A673 (cell line): ENCODE measurements around the gene CARS1. TPM values are rescaled to one million over a fixed set of nuclear protein-coding genes. Genes with fewer than 3 reads are reported as not detected.

Experiments
- BruUV-seq: library from RNA; stranded (reverse); fragments of 400-500 nt; replicated peaks from 2 replicates; lab custom pipeline; 2021; lab: Mats Ljungman, UMichigan
- CTCF ChIA-PET: fragments of 300-600 bp; sonication (Branson Sonifier 250); formaldehyde crosslinking; loops from one replicate; lab custom pipeline; 2022; ENCODE audit warnings: antibody characterized with exemption; lab: Charles Lee
- POLR2A ChIA-PET: fragments of 300-600 bp; sonication (Branson Sonifier 250); formaldehyde crosslinking; loops from one replicate; lab custom pipeline; 2022; ENCODE audit warnings: antibody characterized with exemption; ENCODE audit not compliant: low non-redundant PET; lab: Charles Lee
- DNase-seq: peaks from one replicate; pipeline ENCODE4 v3.0.0-alpha.2; 2015; ENCODE audit warnings: low spot score
- H3K27ac ChIP-seq: fragments of 200-600 bp; sonication (generic); 2 replicates; pipeline ENCODE4 v1.5.1; 2016; ENCODE audit warnings: mixed run types, low read depth, mild to moderate bottlenecking, mixed read lengths, antibody characterized with exemption, low read length; ENCODE audit not compliant: poor library complexity, severe bottlenecking
- H3K27me3 ChIP-seq: fragments of 200-600 bp; sonication (generic); replicated peaks from 2 replicates; pipeline ENCODE4 v1.6.1; 2017; ENCODE audit warnings: mixed run types, low read depth, mild to moderate bottlenecking, mixed read lengths, antibody characterized with exemption, low read length; ENCODE audit not compliant: insufficient read depth, poor library complexity
- H3K36me3 ChIP-seq: fragments of 200-600 bp; sonication (generic); 2 replicates; pipeline ENCODE4 v1.6.1; 2016; ENCODE audit warnings: mixed run types, mild to moderate bottlenecking, mixed read lengths, antibody characterized with exemption, low read length; ENCODE audit not compliant: insufficient read depth, poor library complexity, severe bottlenecking
- H3K4me1 ChIP-seq: fragments of 200-600 bp; sonication (generic); 2 replicates; pipeline ENCODE4 v1.6.1; 2017; ENCODE audit warnings: mixed run types, mild to moderate bottlenecking, mixed read lengths, antibody characterized with exemption, low read length; ENCODE audit not compliant: insufficient read depth, poor library complexity, severe bottlenecking
- H3K4me3 ChIP-seq: fragments of 200-600 bp; sonication (generic); 2 replicates; pipeline ENCODE4 v1.5.1; 2016; ENCODE audit warnings: low read depth, mixed run types, mild to moderate bottlenecking, mixed read lengths, low read length; ENCODE audit not compliant: poor library complexity, severe bottlenecking
- H3K9me3 ChIP-seq: fragments of 200-600 bp; sonication (generic); 2 replicates; pipeline ENCODE4 v1.6.1; 2016; ENCODE audit warnings: mixed run types, low read depth, mild to moderate bottlenecking, mixed read lengths, antibody characterized with exemption, low read length; ENCODE audit not compliant: poor library complexity, severe bottlenecking
- CTCF ChIP-seq: fragments of 300-800, 200-600 bp; sonication (generic); conservative IDR thresholded peaks from 2 replicates; pipeline ENCODE4 v1.5.1; 2017; ENCODE audit warnings: low read depth, mild to moderate bottlenecking, antibody characterized with exemption, low read length, moderate library complexity, mixed read lengths
- EZH2 ChIP-seq: fragments of 200-600 bp; sonication (generic); IDR thresholded peaks from 2 replicates; pipeline ENCODE4 v1.6.1; 2017; ENCODE audit warnings: borderline replicate concordance, low read depth, mild to moderate bottlenecking, mixed read lengths, antibody characterized with exemption, low read length; ENCODE audit not compliant: poor library complexity, severe bottlenecking
- intact Hi-C: fragments of 100-400 bp; cut with micrococcal nuclease; formaldehyde crosslinking; loops from one replicate; pipeline ENCODE4 v1.10.0; 2022; ENCODE audit not compliant: unreplicated experiment
- total RNA-seq: library from RNA; stranded (reverse); gene quantifications from 2 replicates; pipeline ENCODE4 v1.2.3, GENCODE V29; 2021

CARS1 gene
- total RNA-seq, 1 experiment from 2014 or later = 76.4 TPM

GRCh38 chr11:3049430-3050243, 7.6 kb downstream of the CARS1 start:
- H3K4me1 ChIP-seq = peaks cover 38% of the 10 kb centered on the region
- H3K27ac ChIP-seq = peak overlapping the region; percentile 75

GRCh38 chr11:3047637-3048036, 9.6 kb downstream of the CARS1 start:
- no peak overlapping the region for H3K4me3 ChIP-seq
- no peak for DNase-seq
- TF ChIP-seq CTCF = no peak
- no peak for TF ChIP-seq EZH2
- H3K4me1 ChIP-seq = peaks cover 36% of the 10 kb centered on the region
- ChIA-PET CTCF (interaction anchor here (1.2 kb wide), 2 partner anchors 10 to 26 kb away, joined by 5 to 13 read pairs; no protein-coding TSS in a partner anchor), POLR2A (interaction anchor here (0.6 kb wide), 1 partner anchor 332 kb away, joined by 3 read pairs; no protein-coding TSS in a partner anchor)
- H3K36me3 ChIP-seq = peaks cover 12% of the 10 kb centered on the region
- no TSS peak for BruUV-seq
- H3K27ac ChIP-seq = no peak overlapping the region
- H3K27me3 ChIP-seq = no peaks in the 10 kb centered on the region
- intact Hi-C loops = no loop called here
- no peaks in the 10 kb centered on the region for H3K9me3 ChIP-seq

More at GRCh38 chr11:3049430-3050243, 7.6 kb downstream of the CARS1 start:
- intact Hi-C loops = no loop called here
- ChIA-PET CTCF (interaction anchor here (0.5 to 1.5 kb wide), 3 partner anchors 28 to 47 kb away, joined by 4 to 7 read pairs (median 4); no protein-coding TSS in a partner anchor), POLR2A (interaction anchor here (0.6 kb wide), 1 partner anchor 61 kb away, joined by 3 read pairs; no protein-coding TSS in a partner anchor)
- no peak for TF ChIP-seq EZH2
- TF ChIP-seq CTCF = peak; percentile 37; the same call in 1 of the 2 replicates
- no peak overlapping the region for H3K4me3 ChIP-seq
- no peaks in the 10 kb centered on the region for H3K27me3 ChIP-seq
- no peaks in the 10 kb centered on the region for H3K9me3 ChIP-seq
- DNase-seq = peak; percentile 94
- H3K36me3 ChIP-seq = peaks cover 15% of the 10 kb centered on the region
- BruUV-seq = no TSS peak

GRCh38 chr11:3046641-3047040, 10.6 kb downstream of the CARS1 start:
- Histone ChIP-seq H3K27ac (no peak overlapping the region), H3K27me3 (no peaks in the 10 kb centered on the region), H3K4me1 (peaks cover 26% of the 10 kb centered on the region), H3K36me3 (peaks cover 17% of the 10 kb centered on the region), H3K4me3 (no peak overlapping the region), H3K9me3 (no peaks in the 10 kb centered on the region)
- ChIA-PET CTCF (interaction anchor here (1.2 kb wide), 1 partner anchor 9 kb away, joined by 13 read pairs; no protein-coding TSS in a partner anchor), POLR2A (no interaction called here)
- TF ChIP-seq CTCF (no peak), EZH2 (no peak)
- no TSS peak for BruUV-seq
- intact Hi-C loops = no loop called here
- no peak for DNase-seq
